HG02870 (cell line): ENCODE results near the gene CACNA1F.

Experiments used
- ATAC-seq: cut with Tn5 transposase; IDR thresholded peaks from one replicate; pipeline ENCODE4 v1.9.1; 2021; ENCODE audit warnings: mild to moderate bottlenecking, moderate library complexity; ENCODE audit not compliant: unreplicated experiment

Gene CACNA1F

DNA sequence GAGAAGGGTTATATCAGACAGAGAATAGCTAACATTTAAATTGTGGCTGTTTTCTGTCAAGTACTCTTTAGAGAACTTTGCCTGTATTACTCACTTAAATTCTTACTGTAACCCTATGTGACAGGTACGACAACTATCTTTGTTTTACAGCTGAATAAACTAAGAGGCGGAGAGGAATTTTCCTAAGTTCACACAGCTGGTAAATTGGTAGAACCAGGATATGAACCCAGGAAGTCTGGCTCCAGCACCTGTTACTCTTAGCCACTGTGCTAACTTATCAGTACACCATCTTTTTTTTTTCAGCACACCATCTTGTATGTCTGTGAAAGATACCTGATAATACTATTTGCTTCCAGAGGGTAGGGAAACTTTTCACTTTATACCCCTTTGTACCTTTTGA is 31.1 kb downstream of the CACNA1F start:
- no peak for ATAC-seq

DNA sequence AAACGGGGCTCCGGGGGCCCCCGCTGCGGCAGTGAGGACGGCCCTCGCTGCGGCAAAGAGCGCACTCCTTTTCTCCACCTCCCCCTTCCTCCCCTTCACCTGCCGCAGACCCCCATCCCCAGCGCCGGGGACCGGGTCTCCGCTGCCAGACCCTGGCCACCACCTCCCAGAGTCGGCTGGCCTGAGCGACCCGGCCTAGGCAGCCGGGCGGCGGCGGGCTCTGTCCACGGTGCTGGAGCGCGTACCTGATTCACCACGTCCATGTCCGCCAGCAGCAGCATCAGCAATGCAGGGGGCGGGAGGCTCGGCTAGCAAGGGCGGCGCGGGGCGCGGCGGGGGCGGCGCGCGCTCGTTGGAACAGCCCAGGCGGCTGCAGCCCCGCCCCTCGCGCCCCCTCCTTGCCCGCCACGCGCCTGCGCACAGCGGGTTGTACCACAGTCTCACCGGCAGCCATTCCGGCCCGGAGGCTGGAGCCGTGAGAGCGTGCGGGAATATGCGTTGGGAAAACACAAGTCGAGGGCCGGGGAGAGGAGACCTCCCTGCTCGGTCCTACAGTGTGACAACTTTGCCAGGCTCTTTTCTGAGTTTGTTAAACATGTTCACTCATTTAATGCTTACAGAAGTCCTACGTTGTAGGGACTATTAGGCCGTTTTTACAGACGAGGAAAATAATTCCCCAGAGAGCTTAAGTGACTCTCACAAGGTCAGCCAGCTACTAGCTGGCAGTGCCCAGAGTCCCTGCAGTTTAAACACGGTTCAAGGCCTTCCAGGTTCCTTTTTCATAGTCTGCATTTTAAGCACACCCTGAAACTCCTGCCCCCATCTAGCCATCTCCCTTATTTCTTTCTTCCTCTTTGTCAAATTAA is 33.0 kb downstream of the CACNA1F start, which contains the start of gene SYP:
SYP (minus strand) TSS at position 288 of the 866 bp plus-strand sequence; CDS start at position 281, 7 bp downstream.
- ATAC-seq: peak; percentile 89

DNA sequence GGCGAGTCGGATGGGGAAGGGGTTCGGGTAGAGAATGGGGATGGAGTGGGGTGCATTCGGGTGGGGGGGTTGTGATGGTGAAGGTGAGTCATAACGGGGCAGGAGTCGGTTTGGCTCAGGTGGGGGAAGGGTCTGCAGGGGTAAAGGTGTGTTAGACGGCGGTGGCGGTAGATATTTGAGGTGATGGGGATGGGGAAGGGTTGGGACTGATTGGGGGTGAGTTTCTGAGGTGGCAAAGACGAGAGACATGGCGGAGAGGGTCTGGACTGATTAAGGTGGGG is 33.9 kb downstream of the CACNA1F start:
- no peak for ATAC-seq

DNA sequence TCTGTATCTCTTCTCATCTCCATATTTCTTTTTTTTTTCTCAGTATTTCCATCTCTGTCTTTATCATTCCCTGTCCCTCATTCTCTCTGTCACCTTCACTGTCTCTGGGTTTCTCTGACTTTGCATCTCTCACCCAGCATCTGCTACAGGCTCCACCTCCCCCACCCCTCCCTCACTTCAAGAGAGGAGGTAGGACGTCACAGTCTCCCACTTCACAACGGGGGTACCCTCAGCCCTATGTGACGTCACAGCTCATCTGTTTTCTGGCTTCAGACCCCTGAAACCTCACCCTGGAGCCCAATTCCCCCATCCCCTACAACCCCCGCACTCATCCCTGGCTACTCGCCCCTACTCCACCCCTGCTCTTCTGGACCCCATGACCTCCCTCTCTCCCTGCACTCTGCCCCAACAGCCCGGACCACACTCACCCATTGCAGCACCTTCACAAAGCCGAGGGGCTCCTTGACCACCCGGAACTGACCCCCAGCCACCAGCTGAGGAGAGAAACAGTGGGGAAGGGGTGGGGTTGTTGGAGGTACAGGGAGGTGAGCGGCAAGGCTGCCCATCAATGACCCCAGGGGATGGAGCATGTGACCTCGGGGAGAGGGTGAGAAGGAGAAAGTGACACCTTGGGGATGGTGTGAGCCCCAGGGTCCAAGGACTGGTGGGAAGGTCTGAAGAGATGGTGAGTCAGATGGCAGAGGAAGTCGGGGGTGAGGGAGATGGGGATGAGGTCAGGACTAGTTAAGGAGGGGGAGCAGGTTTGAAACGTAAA is 34.4 kb downstream of the CACNA1F start:
- no peak for ATAC-seq

DNA sequence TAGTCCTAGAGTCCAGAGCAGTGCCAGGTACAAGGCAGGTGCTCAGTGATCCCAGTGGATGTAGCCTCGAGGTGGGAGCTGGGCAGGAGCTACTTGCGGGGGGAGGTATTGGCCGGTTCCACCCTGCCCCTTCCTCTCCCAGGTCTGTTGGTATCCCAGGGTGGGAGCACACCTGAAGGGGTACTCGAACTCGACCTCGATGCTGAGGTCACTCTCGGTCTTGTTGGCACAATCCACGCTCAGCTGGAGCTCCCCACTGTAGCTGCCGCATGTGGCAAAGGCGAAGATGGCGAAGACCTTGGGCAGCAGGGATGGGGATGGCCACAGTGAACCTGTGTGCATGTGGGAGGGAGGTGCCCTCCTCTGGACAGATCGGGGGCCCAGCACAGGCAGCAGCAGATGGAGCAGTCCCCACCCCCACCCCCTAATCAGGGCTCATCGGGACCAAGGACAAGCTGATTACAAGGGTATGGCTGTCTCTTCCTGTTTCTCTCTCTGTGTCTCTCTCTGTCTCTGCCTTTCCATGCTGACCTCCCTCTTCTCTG is 35.5 kb downstream of the CACNA1F start:
- no peak for ATAC-seq

DNA sequence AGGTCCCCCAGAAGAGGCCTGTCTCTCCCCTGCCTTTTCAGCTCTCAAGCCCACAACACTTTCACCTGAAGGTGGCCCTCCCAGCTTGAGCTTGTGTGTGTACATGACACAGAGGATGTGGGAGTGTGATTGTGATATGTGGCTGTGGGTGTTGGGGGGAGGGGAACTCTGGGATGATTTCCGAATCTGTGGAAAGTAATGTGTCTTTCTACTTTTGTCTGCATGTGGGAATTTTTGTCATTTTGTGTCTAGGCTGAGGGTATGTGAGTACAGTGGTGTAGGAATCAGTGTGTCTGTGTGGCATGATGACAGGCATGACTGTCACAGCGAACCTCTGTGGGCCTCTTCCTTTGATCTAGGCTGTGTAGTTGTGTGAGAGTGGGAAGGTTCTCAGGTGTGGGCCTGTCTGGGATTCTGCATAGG is 39.6 kb downstream of the CACNA1F start:
- ATAC-seq: no peak

DNA sequence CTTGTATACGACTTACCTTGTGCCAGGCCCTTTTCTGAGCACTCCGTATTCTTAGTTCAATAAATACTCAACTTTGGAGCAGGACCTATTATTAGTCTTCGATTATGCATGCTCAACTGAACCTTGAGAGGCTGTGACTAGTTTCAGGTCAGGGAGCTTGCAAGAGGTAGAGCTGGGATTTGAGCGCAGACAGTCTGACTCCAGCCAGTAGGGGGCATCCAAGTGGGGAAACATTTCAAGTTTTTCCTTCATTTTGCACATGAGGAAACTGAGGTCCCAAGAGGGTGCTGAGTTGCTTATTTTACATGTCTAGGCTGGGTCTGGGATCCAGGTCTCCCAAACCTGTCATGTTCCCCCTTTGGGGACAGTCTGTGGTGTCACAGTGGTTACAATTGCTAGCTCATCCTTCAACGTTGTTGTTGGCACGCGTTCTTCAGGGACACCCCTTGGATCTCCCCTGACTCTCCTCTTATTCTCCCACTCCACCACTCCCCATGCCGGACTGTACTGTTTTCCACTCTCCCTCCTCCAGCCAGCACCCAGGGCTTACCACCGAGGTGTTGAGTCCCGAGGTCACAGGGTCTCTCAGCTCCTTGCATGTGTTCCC is 40.3 kb downstream of the CACNA1F start:
- ATAC-seq: no peak

DNA sequence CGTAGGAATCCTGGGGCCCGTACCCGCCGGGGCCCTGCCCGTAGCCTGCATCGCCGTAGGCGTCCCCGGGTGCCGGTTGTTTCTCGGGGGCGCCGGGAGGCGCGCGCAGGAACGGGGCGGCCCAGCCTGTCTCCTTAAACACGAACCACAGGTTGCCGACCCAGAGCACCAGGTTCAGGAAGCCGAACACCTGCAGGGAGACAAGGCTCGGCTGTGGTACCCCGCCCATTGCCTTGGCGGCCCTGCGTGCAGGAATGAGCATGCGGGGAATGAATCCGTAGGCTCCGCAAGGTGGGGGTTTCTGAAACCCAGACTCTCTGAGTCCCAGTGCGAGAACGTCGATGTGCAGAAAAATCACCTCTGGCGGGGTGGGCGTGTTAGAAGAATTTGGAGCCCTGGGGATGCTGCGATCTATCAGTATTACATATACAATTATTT is 41.5 kb downstream of the CACNA1F start:
- peak; percentile 4 for ATAC-seq

DNA sequence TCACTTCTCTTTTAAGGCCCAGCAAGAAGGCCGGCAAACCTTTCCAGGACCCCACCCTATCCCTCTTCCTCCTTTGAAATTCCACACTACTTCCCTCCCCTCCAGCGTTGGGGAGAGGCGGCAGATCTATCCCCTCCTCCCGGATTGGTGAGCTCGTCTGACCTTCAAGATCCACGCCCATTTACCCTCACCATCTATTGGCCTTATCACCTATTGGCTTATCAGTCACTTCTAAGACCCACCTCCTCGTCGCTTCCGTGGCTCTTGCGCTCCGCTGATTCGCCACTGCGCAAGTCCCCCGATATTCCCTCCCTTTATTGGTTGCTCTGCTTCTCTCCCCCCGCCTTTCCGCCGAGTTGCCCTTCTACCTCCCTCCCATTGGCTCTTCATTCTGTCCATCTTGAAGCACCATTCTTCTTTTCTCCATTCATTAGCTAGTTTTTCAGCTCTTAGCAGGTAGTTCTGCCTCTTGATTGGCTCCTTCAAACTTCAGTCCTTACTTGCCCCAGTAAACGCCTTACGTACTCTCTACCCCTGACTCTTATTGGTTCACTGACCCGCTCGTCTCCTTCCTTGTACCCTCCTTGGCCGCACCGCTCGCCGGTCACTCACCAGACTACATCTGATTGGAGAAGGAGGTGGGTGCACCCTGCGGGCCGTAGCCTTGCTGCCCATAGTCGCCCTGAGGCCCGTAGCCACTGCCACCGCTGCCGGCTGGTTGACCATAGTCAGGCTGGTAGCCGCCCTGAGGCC is 42.1 kb downstream of the CACNA1F start:
- peak; percentile 92 for ATAC-seq

DNA sequence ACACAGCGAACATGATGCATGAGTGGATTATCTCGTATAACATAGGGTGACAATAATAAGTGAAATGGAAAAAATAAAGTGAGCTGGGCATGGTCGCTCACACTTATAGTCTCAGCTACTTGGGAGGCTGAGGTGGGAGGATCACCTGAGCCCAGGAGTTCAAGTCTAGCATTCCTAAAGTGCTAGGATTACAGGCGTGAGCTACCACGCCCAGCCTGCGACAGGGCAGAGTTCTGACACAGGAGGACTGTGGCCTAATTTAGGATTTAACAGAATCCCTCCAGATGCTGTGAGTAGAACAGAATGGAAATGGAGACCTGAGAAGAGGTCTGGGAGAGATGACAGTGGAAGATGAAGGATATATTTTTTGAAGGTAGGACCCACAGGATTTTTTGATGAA is 43.5 kb downstream of the CACNA1F start:
- ATAC-seq: no peak

DNA sequence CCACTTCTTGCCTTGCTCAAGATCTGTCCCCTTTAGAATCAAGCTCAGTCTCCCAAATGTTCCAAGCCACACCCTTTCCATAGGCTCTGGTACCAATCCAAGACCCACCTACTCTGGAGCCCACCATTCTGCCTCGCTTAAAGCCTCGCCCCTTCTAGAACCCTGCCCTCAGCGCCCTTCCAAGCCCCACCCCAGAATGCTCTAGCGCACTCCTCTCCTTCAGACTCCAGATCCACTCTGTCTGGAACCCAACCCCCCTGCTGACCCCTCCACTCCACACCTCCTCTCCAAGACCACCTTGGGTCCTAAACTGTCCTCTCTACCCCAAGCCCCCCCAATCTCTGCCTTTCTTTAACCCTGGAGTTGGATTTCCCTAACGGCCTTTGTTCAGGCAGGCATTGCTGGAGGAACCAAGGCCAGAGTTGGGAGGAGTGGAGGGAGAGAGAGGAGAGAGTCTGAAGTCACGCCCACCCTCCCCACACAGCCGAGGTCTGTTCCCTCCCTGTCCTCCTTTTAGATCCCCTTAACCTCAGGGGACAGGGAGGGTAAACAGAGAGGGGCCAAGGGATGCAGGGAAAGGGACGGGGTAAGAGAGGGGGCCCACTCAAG is 44.6 kb downstream of the CACNA1F start:
- no peak for ATAC-seq

DNA sequence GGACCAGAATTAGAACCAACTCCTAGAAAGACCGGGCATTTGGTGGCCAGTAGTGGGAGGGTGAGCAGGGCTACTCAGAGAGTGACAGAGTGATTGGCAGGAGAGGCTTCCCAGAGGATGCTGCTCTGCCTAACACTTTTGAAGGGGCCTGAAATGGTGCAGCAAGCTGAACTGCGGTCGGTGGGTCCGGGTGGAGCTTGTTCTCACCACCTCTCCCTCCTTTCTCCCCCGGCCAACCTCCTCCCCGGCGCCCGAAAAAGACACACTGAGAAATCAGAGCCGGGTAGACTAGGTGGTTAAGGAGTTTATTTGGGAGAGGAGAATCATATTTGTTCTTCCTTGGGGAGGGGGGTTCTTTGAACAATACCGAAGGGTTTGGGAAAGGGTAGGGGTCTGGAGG is 45.6 kb downstream of the CACNA1F start:
- no peak for ATAC-seq

DNA sequence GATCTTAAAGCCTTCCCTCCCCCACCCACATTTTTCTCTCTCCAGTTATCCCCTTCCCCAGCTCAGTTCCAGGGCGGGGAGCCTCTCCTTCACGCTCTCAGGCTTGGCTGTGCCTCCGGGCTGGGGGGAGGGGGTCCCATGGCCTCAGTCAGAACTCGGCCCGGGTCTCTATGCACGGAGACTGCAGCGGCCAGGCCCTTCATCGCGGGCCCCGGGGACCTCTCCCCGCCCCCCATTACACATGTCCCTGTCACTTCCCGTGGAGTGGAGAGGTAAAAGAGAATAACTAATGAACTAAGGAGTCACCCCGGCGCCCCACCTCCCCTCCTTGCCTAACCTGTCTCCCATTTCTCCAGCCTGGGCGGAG is 46.1 kb downstream of the CACNA1F start:
- no peak for ATAC-seq

DNA sequence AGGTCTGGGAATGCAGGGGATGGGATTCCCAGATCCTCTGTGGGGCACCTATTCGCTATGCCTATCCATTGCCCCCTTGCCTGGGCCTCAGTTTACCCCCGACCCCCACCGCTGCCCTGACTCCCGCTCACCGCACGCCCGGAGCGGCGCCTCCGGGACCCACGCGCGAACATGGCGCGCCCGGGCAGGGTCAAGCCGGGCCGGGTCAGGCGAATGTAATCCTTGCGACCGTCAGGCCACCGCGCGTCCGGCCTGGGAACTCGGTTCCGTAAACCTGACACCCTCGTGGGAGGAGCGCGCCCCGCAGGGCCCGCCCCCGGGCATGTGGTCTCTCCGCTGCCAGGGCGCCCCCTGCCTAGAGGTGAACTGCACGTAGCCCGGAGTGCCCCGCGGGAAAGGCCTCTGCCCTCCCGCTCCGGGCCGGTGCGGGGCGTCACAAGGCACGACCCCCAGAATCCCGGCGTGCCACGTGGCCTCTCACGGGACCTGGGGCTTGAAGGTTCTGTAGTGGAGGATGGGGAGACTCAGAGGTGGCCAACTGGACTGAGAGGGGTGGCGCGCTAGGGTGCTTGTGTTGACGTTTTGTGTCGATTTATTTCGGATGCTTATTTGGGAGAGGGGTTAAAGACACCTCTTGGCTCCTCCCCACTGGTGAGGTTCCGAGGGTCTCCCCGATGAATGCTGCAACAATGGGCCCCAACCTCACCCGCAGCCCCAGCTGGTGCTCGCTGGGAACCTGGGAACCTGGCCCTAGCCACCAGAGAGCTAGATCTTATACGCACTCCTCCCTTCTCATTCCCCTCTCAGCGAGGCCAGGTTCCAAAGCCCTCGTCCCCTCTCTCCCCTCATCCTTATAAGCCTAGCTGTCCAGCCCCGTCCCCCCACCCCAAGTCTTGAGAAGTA is 46.8 kb downstream of the CACNA1F start, which contains the start of gene PRICKLE3:
PRICKLE3 (minus strand) TSS at position 249 of the 903 bp plus-strand sequence; CDS start at position 173, 76 bp downstream.
- no peak for ATAC-seq

DNA sequence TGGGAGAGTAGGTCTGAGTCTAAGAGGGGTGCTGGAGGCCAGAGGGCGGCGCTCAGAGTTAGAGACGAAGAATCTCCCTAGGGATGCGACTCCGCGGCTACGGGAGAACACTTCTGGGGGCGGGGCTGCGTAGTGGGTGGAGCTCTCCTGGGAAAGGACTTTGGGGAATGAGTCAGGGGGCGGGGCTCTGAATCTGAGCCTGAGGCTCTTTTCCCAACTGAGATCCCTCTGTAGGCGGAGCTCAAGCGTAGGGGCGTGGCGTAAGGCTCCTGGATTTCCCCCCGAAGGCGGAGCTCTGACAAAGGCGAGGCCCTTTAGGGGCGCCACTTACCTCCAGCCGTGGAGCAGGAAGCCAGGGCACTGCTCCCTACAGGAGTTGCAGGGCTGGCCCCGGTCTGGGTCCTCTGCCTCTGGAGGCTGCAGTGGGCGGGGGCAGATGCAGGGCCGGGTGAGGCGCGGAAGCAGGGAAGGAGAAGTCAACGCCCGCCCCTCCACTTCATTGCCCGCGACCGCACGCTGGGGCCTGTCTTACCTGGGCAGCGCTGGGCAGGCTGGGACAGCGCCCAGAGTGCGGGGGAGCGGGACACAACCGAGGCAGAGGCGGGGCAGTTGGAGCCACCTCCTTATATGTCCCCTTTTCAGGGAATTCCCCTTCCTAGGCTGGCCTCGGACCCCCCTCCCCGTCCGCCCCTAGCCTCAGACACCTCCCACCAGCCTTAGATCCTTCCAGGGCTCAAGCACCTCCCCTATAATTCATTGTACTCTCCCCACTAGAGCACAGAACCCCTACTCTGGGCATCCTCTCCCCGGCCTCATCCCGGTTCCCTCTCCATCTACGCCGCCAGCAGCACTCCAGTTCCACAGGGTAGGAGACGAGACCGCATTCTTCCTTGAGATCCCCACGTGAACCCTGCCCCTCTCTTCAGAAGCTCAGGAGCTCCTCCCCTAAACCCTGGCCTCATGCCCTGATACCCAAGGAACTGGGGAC is 48.6 kb downstream of the CACNA1F start:
- no peak for ATAC-seq

DNA sequence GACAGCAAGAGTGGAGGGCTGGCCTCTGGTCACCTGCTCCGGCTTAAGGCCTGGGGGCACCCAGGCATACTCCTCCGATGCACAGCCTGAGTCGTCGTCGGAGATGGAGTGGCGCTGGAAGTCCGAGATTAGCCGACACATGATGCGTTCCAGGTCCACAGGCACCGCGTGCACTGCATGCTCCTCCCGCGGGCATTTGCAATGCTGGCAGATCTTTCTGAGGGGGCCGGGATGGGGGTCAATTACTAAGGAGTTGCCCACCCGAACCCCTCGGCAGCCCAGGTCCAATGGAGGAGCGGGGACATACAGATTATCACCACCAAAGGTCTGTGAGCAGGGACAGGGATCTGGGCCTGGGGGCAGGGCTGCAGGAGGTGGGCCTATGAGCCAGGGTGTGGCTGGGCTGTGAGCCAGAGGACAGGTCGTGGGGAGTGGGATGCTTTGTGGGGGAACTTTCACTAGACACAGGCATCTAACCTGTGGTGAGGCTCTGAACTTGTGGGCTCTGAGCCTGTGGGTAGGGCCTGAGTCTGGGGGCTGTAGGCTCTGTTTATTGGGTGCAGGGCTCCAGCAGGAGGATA is 49.3 kb downstream of the CACNA1F start:
- ATAC-seq: no peak

DNA sequence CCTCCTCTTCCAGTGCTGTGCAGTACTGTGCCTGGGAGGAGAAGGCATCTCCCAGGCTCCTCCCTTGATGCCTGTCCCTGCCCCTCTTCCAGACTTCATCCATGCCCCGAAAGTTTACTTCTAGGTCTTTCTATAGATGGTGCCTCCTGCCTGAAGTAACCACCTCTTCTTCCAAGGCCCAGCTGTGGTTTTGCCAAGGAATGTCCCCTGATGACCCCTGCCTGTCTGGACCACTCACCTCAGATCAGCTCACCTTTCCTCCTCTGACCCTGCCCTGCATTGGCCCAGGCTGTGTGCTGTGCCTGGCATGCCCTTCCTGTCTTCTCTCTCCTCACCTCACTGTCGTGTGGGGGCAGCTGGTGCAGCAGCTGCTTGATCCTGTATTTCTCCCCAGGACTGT is 53.8 kb downstream of the CACNA1F start:
- ATAC-seq: no peak

DNA sequence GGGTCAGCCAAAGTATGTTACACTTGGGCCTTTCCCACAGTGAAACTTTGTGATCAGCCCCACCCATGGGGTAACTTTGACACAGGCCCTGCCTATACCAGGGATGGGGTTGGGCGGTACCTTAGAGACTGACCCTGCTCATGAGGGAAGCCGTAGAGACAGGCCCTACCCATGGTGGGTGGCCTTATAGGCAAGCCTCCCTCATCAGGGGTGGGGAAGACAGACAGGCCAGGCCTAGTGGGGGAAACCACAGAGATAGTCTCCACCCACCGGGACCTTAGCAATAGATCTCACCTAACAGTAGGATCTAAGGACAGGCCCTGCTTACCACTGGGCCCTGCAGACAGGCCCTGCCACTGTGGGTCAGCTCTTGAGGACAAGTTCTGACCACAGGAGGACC is 54.6 kb downstream of the CACNA1F start:
- ATAC-seq: no peak
